ENCODE measurements around the gene ESPN. TPM values are rescaled to one million over a fixed set of nuclear protein-coding genes. Genes with fewer than 3 reads are reported as not detected.

The ESPN gene
- total and polyA plus RNA-seq, 2 experiments from 2014 or later: 31.1 to 65.7 TPM

DNA sequence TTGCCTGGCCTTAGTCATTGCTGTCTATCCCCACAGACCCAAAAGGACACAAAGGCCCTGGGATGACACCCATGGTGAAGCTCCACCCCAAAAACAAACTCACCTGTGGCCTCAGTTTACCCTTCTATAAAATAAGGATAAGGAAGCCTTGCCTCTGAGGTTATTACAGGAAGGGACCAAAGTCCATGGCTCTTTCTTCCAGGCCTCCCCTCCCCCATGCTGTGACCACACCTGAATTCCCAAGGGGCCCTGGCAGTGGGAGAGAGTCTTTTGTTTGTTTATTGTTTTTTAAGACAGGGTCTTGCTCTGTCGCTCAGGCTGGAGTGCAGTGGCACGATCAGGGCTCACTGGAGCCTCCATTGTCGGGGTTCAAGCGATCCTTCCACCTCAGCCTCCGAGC, 51.9 kb downstream of the ESPN start:
- Histone ChIP-seq H3K9me3 (ENCODE audit: low read depth) (no peaks in the 10 kb centered on the region), H3K36me3 (replicated peaks; ENCODE audit: insufficient read depth, low read depth) (no peaks in the 10 kb centered on the region), H4K20me1 (ENCODE audit: insufficient read depth, poor library complexity, severe bottlenecking) (no peaks in the 10 kb centered on the region), H3K9me2 (replicated peaks; ENCODE audit: insufficient read depth) (no peaks in the 10 kb centered on the region), H3K79me2 (no peaks in the 10 kb centered on the region), H3K4me1 (ENCODE audit: insufficient read depth) (peaks cover 19% of the 10 kb centered on the region), H3K27me3 (no peaks in the 10 kb centered on the region), H3K4me3 (no peak overlapping the region), H2AFZ (no peak overlapping the region), H3K4me2 (peak overlapping the region; percentile 39), H3K27ac (peak overlapping the region; percentile 96)
- no peak for TF ChIP-seq EZH2phosphoT487 (IDR thresholded peaks at IDR 0.05; ENCODE audit: low read depth, severe bottlenecking, unreplicated experiment)
- no peak for TF ChIP-seq EZH2 (IDR thresholded peaks at IDR 0.05; ENCODE audit: borderline replicate concordance)
- TF ChIP-seq, protein P1, sequence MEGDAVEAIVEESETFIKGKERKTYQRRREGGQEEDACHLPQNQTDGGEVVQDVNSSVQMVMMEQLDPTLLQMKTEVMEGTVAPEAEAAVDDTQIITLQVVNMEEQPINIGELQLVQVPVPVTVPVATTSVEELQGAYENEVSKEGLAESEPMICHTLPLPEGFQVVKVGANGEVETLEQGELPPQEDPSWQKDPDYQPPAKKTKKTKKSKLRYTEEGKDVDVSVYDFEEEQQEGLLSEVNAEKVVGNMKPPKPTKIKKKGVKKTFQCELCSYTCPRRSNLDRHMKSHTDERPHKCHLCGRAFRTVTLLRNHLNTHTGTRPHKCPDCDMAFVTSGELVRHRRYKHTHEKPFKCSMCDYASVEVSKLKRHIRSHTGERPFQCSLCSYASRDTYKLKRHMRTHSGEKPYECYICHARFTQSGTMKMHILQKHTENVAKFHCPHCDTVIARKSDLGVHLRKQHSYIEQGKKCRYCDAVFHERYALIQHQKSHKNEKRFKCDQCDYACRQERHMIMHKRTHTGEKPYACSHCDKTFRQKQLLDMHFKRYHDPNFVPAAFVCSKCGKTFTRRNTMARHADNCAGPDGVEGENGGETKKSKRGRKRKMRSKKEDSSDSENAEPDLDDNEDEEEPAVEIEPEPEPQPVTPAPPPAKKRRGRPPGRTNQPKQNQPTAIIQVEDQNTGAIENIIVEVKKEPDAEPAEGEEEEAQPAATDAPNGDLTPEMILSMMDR (IDR thresholded peaks at IDR 0.05; ENCODE audit: poor library complexity): no peak
- DNase-seq (ENCODE audit: low spot score): peak; percentile 79
- 75% methylated on average over 5 of the region's 5 CpGs for WGBS (ENCODE audit: low lambda C conversion rate, missing lambda C conversion rate)

DNA sequence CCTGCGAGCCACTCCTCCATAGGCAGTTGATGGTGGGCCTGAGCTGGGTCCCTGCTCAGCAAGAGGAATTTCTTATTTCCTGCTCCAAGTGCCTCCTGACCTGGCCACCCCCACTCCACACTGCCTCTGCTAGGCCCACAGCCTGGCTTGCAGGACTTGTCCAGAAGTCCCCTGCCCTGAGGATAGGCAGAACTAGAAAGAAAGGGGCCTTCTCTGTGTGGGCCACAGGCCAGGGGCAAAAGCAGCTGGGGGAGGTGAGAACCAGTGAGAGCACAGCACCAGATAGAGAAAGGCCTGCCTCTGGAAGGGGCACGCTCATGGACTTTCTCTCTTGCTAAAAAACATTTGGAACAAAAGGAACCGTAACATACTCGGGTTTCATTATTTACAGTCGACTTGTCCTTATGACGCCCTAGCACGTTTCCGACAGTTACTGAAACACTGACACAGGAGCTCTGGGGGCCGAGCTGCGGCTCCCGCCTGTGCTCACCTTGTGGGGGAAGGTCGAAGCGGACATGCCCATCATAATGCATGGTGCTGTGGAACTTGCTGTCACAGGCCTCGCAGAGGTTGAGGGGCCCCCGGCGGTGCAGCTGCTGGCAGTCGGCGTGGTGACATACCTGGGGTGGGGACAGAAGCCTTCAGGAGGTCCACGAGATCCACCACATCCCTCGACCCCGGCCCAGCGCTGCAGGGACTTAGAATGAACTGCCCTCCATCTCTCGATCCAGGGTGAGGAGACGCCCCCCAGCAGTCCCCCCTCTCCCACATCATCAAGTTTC, 52.7 kb downstream of the ESPN start:
- Histone ChIP-seq H3K4me2 (no peak overlapping the region), H3K79me2 (no peaks in the 10 kb centered on the region), H3K9me2 (replicated peaks; ENCODE audit: insufficient read depth) (no peaks in the 10 kb centered on the region), H3K4me3 (no peak overlapping the region), H2AFZ (no peak overlapping the region), H3K36me3 (replicated peaks; ENCODE audit: insufficient read depth, low read depth) (no peaks in the 10 kb centered on the region), H3K27me3 (no peaks in the 10 kb centered on the region), H3K4me1 (ENCODE audit: insufficient read depth) (peaks cover 19% of the 10 kb centered on the region), H4K20me1 (ENCODE audit: insufficient read depth, poor library complexity, severe bottlenecking) (no peaks in the 10 kb centered on the region), H3K9me3 (ENCODE audit: low read depth) (no peaks in the 10 kb centered on the region), H3K27ac (peak overlapping the region; percentile 96)
- no peak for TF ChIP-seq EZH2phosphoT487 (IDR thresholded peaks at IDR 0.05; ENCODE audit: low read depth, severe bottlenecking, unreplicated experiment)
- TF ChIP-seq, protein P1 (IDR thresholded peaks at IDR 0.05; ENCODE audit: poor library complexity): no peak
- no peak for TF ChIP-seq EZH2 (IDR thresholded peaks at IDR 0.05; ENCODE audit: borderline replicate concordance)
- WGBS (ENCODE audit: low lambda C conversion rate, missing lambda C conversion rate): 73% methylated on average over 24 of the region's 24 CpGs
- no peak for DNase-seq (ENCODE audit: low spot score)

DNA sequence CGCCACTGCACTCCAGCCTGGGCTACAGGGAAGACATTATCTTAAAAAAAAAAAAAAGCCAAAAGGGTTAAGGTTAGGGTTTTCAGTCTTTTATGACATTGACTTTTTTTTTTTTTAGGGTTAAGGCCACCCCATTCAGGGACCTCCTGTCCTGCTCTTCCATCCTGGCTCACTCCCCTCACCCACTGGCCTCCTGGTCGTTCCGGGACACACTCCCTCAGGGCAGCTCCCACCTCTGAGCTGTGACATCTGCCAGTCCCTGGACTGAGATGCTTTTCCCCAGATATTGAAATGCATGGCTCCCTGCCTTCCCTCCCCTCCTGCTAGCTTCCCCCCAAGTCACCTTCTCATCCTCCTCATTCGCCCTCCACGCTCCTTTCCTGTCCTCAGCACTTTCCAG, 57.2 kb downstream of the ESPN start:
- TF ChIP-seq, protein P1 (IDR thresholded peaks at IDR 0.05; ENCODE audit: poor library complexity): no peak
- TF ChIP-seq EZH2phosphoT487 (IDR thresholded peaks at IDR 0.05; ENCODE audit: low read depth, severe bottlenecking, unreplicated experiment) (no peak), EZH2 (IDR thresholded peaks at IDR 0.05; ENCODE audit: borderline replicate concordance) (no peak)
- Histone ChIP-seq H3K9me3 (ENCODE audit: low read depth) (no peaks in the 10 kb centered on the region), H3K36me3 (replicated peaks; ENCODE audit: insufficient read depth, low read depth) (no peaks in the 10 kb centered on the region), H3K4me2 (no peak overlapping the region), H3K4me1 (ENCODE audit: insufficient read depth) (peaks cover 13% of the 10 kb centered on the region), H3K27ac (no peak overlapping the region), H2AFZ (no peak overlapping the region), H3K27me3 (no peaks in the 10 kb centered on the region), H3K9me2 (replicated peaks; ENCODE audit: insufficient read depth) (no peaks in the 10 kb centered on the region), H3K4me3 (no peak overlapping the region), H4K20me1 (ENCODE audit: insufficient read depth, poor library complexity, severe bottlenecking) (no peaks in the 10 kb centered on the region), H3K79me2 (peaks cover 21% of the 10 kb centered on the region)
- WGBS (ENCODE audit: low lambda C conversion rate, missing lambda C conversion rate): 93% methylated on average over 5 of the region's 5 CpGs
- DNase-seq (ENCODE audit: low spot score): no peak
